NCI-H2081 (cell line): Measurements from ENCODE around the gene MRPL28.
A peak's percentile ranks its signal among the peaks of the same experiment; 100 is the strongest.
"Not testable (repeated sequence)": the region's sequence is repeated elsewhere in the genome, so short reads cannot be mapped to it uniquely, and the experiment has no call there.

Experiments
- DNase-seq, 2 experiments: peaks; one replicate each; lab custom pipeline; 2025; lab: John Stamatoyannopoulos, UW

The MRPL28 gene

DNA sequence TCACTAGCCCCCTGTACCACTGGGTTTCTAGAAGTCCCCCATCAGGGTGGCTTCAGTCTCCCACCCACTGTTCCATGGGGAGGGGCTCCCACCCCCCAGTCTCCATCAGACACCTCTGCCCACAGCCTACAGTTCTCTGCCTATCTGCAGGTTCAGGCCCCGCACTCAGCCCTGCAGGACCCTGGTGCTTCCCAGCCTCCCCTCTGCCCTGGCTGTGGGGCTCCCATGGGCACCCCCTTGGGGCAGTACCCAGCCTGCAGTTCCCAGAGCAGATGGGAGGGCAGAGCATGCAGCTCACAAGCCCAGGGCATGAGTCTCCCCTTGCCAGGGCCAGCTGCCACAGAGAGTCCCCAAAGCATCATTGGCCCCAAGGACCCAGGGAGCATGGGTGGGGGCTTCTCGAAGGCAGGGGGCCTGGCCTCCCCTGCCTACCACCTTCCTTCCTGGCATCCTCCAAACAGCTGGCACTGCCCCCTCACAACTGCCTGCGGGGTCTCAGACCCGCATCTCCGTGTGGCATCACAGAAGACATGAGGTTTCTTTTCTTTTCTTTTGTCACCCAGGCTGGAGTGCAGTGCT lies 2.8 kb upstream of the MRPL28 start:
- DNase-seq = no peak

DNA sequence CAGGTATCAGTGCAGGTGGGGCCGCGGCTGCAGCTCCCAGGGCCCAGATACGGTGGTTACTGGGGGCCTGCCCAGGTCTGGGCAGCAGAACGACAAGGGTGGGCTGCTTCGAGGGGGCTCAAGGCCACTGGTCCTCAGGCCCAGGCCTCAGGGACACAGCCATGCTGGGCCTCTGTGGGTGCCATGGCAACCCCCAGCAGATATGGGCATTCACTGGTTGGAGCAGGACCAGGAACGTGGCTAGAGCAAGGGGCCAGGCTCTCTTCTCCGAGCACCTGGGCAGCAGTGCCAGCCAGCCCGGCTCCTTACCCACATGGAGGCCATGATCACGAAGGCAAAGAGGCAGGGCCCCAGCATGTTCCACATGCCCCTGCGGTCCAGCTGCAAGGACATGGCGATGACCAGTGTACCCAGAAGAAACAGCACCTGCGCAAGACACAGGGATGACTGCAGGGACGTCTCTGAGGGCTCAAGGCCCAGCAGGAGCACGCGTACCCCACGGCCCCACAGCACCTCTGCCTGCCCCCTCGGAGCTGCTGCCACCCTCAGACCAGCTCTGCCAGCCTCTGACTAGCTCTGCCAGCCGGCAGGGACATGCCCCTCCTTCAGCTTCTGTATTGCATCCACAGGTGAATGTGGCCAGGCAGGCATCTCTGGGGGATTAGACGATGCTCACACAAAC lies 2.1 kb upstream of the MRPL28 start:
- DNase-seq = no peak

DNA sequence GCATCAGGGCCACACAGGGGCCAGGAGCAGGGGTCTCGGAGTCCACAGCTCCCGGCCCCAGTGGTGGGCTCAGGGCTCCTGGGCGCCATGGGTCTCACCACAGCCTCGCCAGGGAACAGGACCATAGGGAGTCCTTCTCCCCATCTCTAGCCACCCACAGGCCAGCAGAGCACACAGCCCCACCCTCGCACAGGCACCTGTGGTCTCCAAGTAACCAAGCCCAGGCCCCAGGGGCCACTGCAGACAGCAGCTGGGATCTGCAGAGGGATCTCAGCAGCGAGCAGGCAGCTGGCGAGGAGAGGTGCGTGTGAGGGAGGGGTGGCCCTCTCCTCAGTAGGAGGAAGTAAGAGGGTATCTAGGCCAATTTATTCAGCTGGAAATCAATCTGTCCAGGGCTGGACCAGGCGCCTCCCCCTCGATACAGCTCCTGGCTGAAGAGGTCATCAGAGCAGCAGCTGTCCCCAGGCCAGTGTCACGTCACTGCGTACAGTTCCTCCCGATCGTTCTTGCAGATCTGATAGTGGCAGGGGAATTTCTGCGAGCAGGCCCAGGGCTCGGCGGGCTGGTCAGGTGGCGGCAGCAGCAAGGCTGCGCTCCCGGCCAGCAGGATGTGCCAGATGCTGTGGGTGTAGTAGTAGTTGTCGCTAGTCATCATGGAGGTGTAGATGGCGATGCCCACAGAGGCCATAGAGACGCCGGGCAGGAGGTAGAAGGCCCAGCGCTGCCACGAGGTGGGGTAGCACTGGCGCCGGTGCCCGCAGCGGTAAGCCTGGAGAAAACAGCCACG lies 1.4 kb upstream of the MRPL28 start:
- no peak for DNase-seq

DNA sequence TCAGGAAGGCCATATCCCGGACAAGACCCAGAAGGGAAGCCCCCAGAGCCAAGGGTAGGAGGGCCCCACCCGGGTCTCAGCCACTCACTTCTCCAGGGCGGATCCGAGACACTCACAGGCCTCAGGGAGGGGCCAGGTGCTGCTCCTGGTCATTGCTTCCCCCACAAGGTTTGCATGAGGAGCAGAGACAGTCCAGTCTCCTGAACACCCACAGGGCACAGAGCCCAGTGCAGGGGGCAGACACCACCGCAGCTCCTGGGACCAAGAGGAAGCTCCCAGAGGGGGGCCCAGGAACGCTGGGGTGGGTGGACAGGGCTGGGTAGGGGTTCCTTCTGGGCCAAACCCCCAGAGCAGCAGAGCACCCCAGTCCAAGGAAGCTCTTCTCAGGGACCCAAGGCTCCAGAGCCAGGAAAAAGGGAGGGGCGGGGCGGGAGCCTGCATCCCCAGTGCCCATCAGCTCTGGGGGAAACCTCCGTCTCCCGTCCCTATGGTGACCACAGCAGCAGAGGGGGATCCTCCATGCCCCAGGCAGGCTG lies 709 bp upstream of the MRPL28 start:
- no peak for DNase-seq

DNA sequence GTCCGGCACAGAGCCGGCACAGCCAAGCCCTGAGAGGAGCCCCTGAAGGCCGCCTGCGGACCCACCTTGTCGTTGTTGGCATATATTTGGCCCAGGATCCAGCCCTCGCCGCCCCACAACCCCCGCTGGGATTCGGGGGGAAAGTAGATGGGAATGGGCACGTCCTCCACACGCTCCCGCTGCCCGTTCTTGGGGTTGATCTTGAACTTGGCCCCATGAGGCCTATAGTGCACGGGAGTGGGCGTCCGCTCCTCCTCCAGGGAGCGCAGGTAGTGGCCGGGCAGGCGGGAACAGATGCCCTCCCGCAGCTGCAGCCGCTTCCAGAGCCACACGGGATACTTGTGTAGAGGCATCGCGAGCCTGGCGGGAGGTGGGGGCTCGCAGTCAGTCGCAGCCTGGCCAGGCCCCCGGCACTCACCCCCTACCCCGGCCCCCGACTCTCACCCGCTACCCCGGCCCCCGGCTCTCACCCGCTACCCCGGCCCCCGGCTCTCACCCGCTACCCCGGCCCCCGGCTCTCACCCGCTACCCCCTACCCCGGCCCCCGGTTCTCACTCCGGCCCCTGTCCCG lies 387 bp downstream of the MRPL28 start:
- DNase-seq = peak in 1 of 2 experiments; percentile 16

DNA sequence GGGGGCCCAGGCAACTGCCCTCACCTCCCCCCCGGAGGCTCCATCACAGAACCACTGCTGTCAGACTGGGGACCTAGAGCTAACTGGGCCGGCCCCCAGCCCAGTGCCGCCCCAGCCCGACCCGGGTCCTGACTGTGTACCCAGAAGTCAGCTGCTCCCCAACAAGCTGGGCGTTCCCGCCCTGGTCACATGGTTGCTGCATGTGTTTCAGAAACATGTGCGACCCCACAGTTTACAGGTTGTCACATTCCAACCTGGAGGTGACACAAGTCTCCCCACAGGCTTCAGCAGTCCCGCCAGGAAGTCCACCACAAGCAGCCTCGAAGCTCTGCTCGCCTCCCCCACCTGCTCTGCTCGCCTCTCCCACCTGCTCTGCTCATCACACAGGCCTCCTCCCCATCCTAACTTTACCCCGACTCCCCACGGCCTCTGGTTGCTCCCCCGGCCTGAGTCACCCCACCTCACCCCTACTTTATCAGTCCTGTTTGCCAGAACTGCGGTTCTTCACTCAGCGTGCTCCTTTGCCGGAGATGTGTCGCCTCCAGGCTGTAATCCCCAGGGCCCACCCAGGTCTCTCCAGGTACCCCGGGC lies 968 bp downstream of the MRPL28 start:
- no peak for DNase-seq

DNA sequence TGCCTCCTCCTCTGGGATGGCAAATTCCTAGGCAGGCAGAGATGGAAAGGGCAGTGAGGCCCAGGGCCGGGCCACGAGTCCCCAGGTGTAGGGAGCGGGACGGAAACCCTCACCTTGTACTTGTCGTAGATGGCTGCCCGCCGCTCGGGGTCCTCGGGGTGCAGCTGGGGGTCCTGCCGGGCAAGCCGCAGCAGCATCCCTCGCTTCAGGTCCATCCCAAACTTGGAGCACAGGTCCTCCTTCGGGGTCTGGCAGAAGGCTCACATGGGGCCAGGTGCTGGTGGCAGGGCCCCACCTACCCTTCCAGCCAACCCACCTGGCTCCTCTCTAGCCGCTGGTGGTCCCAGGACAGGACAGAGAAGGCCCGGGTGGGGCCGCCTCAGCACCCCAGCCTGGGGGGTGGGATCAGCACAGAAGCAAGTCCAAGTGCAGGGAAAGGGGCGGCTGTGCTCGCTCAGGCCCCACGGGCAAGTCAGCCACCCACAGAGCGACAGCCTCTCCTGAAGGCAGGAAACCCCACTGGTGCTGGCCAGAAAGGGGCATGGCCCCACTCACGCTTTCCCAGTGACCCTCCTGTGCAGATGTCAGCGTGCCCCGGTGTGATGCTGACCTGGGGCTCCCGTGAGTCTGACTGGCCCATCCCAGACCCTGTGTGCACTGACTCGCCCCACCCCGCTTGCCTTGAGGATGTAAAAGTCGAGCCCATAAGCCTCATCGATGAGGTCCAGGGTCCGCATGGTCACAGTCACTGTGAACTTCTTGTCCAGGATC lies 1.8 kb downstream of the MRPL28 start:
- no peak for DNase-seq

DNA sequence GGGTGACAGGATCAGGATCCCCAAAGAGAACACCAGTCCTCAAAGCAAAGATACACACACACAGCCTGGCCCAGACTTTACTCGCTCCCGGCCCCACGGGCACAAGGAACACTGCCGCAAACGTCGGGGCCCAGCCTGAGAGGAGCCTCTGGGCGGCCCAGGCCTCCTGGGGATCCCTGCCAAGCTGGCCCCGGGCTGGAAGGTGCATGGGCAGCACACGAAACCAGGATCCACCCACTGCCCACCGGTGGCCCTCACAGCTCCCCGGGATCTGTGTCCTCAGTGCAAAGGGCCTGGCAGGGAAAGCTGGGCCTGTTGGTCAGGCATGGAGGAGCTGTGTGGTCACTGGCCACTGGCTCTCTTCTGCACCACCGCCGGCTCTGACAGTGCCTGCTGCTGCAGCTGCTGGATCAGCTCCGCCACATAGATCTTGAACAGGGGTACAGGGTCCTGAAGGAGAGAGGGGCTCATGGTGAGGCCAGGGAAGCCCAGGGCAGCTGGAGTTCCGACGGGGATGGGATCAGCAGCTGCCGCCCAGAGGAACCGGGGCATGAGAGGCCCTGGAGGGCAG lies 2.9 kb downstream of the MRPL28 start:
- DNase-seq = no peak

DNA sequence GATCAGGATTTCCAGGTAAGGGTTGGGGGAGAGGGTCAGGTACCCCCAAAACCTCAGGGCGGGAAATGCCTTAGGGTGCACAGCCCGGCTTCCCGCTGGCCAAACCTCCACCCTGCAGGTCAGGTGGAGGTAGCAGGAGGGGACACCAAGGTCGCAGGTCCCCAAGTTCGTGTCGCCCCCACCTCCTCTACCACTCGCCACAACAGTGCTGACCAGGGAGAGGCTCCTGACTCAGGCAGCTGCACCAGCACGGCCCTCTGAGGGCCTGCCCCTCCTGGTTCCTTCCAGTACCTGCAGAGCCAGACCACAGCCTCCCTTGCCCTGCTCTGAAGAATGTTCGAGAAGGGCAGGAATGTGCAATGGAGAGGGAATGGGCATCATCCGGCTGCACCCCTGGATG lies 3.9 kb downstream of the MRPL28 start:
- DNase-seq = no peak

DNA sequence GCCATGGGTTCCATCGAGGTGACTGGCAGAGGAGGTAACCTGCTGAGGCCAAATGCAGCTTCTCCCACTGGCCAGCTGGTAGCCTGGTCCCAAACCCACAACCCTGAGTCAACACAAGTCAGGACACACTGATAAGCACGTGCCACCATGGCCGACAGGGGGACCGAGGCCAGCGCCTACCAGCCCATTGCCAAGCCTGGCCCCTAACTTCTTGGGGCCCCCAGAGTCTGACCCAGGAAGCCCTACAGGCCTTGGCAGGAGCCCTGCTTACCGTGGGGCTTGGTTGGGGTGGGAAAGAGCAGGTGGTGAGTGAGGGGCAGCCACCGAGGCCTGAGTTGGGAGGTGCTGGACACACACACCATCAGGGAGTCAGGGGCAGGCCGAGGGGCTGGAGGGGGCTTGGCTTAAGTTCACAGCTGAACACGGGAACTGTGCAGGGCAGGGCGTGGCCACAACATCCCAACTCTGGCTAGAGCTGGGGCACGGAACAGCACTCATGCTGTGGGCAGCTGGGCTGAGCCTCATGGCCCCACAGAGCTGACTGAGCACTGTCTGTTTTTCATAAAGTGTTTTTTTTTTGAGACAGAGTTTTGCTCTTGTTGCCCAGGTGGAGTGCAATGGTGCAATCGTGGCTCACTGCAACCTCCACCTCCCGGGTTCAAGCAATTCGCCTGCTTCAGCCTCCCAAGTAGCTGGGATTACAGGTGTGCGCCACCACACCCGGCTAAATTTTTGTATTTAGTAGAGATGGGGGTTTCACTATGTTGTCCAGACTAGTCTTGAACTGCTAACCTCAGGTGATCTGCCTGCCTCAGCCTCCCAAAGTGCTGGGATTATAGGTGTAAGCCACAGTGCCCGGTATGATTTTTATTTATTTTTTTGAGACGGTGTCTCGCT lies 5.5 kb downstream of the MRPL28 start:
- no peak for DNase-seq

DNA sequence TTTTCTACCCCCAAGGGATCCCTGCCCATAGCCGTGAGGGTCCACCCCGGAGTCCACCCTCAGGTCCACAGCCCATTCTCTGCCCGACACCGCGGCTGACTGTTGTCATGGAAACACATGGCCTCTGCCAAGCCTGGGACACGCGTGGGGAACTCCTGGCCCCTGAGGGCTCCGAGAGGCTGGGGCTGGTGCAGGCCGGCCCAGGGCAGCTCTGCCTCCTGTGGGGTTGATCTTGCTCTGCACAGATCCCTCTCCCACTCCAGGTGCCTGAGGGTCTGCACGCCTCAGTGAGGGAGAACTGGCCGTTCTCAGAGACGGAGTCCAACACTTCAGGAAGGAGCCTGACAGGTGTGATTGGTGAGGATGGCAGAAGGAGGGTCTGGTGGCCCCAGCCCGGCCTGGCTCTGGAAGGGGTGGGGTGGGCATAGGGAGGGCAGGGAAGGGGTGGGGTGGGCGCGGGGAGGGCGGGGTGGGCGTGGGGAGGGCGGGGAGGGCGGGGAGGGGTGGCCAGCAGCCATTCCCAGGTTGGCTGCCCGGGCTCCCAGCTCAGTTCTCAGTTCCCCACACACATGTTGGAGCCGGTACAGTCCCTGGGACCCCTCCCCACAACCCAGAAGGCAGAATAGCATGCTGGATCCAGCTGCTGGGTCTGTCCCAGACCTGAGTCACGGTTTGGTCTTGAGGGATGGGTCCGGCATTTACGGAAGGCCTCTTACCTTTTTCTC lies 6.4 kb downstream of the MRPL28 start:
- DNase-seq = no peak

DNA sequence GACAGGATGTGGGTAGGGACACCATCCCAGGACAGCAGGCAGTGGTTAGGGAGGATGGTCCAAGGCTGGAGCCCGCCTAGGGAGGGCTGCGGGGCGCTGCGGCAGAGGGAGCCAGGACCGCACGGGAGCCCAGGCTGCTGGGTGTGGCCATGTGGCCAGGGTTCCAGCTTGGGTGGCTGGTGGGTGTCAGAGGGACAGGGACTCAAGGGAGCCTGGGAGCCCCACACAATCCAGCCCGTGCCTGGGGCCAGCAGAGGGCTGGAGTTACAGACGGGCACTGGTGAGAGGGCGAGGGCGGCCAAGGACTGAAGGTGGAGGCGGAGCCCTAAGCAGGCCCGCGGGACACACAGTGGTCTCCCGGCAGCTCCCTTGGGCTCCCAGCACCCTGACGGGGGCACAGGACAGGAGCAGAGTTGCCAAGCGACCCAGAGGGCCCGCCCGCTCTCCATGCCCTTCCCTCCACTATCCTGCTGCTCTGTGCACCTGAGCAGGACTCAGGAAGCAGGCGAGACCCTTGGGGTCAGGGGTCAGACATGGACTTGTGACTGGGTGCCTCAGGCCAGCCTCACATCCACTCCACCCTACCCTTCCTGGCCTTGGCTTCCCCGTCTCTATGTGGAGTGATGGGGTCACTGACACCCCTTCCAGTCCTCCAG lies 7.1 kb downstream of the MRPL28 start:
- no peak for DNase-seq

DNA sequence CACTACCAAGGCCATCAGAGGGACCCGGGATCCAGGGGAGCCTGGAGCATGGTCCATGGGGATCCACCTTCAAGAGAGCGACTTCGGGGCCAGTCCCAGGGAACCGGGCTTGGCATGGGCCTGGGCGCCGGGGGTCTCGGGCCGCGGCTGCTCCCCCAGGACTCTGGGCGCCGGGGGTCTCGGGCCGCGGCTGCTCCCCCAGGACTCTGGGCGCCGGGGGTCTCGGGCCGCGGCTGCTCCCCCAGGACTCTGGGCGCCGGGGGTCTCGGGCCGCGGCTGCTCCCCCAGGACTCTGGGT lies 7.7 kb downstream of the MRPL28 start:
- DNase-seq = not testable (repeated sequence)

DNA sequence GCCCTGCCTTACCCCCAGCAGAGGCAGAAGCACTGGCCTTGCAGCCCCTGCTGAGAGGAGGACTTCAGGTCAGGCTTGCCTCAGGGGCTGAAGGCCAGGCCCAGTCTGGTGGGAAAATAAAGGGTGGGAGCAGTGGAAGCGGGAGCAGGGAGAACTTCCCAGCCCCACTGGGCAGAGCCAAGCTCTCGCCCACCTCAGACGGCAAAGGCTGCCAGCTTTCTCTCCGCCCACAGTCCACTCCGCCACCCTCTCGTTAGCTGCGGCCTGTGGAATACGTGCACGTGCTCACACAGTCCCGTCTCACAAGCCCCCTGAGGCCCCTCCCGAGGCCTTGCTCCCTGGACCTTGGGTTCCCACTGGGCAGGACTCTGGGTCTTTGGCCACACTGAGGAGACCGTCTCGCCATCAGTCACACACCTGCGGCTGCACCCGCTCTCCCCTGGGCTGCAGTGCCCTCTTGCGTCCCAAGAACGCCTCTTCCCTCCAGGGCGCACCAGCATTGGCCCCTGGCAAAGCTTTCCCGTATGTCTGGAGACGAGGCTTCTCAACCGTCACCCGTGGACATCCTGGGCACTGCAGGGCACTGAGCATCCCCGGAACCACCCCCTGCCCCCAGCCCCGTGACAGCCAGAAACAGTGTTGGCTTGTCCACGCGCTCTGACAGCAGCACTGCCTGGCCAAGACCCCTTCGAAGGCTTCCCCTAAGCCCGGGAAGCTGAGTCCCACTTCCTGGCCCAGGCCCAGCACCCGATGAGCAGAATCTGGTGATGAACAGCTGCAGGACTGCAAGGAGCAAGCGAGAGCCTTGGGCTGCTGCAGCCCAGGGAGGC lies 8.3 kb downstream of the MRPL28 start:
- DNase-seq = peak; percentile 79 to 82

DNA sequence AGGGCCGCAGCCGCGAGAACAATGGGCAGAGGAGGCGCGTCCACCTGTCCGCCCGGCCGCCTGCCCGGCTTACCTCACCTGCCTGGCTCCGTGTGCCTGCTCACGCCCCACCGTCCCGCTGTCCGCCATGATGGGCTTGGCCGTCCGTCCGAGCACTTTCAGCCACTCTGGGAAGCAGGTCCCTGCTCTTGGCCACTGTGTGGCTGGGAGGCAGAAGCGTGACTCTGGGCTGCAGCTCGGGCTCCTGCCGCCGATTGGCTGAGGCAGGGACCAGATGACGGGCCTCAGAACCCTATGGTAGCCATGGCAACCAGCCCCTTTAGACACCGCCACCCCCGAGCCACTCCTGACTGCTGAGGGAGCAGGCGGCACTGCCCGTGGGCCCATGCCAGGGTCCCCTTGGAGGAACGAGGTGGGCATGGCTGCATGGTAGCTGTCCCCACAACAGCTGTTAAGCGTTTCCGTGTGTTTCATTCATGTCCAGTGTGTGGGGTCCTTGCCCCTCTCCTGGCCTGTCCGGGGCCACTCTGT lies 8.9 kb downstream of the MRPL28 start:
- DNase-seq = no peak

DNA sequence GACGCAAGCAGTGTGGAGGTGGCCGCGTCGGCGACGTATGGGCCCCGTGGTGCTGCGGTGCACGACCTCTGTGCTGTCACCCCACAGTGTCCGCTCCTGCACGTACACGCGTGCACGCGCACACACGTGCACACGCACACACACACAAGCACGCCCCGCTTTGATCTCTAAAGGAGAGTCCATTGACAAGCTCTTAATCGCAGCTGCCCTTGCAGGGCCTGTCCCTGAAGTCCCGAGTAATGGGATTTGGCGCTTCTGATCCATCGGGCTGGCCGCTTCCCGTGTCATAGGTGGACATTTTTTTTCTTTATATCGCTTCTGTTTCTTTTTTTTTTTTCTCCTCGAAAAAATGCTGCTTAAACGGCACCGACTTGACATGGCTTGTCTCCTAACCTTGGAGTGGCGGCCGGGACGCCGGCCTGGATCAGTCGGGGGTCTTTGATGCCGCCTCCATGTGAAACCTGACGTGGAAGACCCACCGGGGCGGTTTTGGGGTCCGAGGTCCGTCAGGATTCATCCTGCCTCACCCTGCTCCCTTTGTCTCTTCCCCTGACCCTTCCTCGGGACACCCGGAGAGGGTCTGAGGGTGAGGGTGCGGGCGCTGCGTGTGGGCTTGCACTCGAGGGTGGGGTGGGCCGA lies 9.5 kb downstream of the MRPL28 start:
- no peak for DNase-seq
